Activated T-cell treated with anti-CD3 and anti-CD28 coated beads, Interleukin-2, amount 50 U/mL, for 4 hours (primary cell): ENCODE data around the gene CATSPERB. TPM values are rescaled to one million over a fixed set of nuclear protein-coding genes. Genes with fewer than 3 reads are reported as not detected.
"Not testable (repeated sequence)": the region's sequence is repeated elsewhere in the genome, so short reads cannot be mapped to it uniquely, and the experiment has no call there.

ENCODE experiments used
- ATAC-seq, 2 donors: fragments of 200-7000 bp; cut with Tn5 transposase; one replicate each; pipeline ENCODE4 v1.10.0; 2021
- DNase-seq: peaks from one replicate; pipeline ENCODE4 v3.0.0-alpha.2; 2020
- H3K27me3 Mint-ChIP-seq: one replicate; pipeline ENCODE4 v1.8.0; 2021; ENCODE audit warnings: low read depth, mixed read lengths
- H3K36me3 Mint-ChIP-seq: one replicate; pipeline ENCODE4 v1.8.0; 2022; ENCODE audit warnings: mixed read lengths; ENCODE audit not compliant: insufficient read depth
- H3K4me1 Mint-ChIP-seq: one replicate; pipeline ENCODE4 v1.8.0; 2021; ENCODE audit warnings: low read depth, mixed read lengths
- H3K4me3 Mint-ChIP-seq: one replicate; pipeline ENCODE4 v1.8.0; 2021; ENCODE audit warnings: mild to moderate bottlenecking, moderate library complexity, mixed read lengths
- H3K9me3 Mint-ChIP-seq: one replicate; pipeline ENCODE4 v1.8.0; 2021; ENCODE audit warnings: mixed read lengths
- total RNA-seq, 3 donors: library from RNA; stranded (reverse); gene quantifications; one replicate each; pipeline ENCODE4 v1.2.1, GENCODE V29; 2021

The CATSPERB gene
- total RNA-seq, 3 donors from 2014 or later, result 0.05 to 0.21 (median 0.08) TPM

DNA sequence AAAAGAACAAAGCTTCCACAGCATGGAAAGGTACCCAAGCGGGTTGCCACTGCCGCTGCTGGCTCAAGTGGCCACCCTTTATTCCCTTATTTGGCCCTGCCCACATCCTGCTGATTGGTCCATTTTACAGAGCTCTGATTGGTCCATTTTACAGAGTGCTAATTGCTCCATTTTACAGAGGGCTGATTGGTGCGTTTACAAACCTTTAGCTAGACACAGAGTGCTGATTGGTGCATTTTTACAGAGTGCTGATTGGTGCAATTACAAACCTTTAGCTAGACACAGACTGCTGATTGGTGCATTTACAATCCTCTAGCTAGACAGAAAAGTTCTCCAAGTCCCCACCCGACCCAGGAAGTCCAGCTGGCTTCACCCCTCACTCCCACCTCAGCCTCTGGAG is 164.1 kb downstream of the CATSPERB start:
- H3K36me3 Mint-ChIP-seq, H3K4me1 Mint-ChIP-seq, H3K27me3 Mint-ChIP-seq, H3K4me3 Mint-ChIP-seq, H3K9me3 Mint-ChIP-seq, DNase-seq, ATAC-seq: not testable (repeated sequence)

DNA sequence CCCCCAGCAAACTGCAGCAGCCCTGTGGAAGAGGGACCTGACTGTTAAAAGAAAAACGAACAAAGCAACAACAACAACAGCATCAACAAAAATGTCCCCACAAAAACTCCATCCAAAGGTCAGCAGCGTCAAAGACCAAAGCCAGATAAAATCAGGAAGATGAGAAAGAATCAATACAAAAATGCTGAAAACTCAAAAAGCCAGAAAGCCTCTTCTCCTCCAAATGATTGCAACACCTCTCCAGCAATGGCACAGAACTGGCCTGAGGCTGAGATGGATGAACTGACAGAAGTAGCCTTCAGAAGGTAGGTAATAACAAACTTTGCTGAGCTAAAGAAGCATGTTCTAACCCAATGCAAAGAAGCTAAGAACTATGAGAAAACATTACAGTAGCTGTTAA is 176.4 kb downstream of the CATSPERB start:
- no peak overlapping the region for H3K4me3 Mint-ChIP-seq
- H3K4me1 Mint-ChIP-seq, result no peaks in the 10 kb centered on the region
- no peaks in the 10 kb centered on the region for H3K36me3 Mint-ChIP-seq
- peaks cover 12% of the 10 kb centered on the region for H3K27me3 Mint-ChIP-seq
- peaks cover 9% of the 10 kb centered on the region for H3K9me3 Mint-ChIP-seq
- ATAC-seq (no peak), DNase-seq (no peak)

DNA sequence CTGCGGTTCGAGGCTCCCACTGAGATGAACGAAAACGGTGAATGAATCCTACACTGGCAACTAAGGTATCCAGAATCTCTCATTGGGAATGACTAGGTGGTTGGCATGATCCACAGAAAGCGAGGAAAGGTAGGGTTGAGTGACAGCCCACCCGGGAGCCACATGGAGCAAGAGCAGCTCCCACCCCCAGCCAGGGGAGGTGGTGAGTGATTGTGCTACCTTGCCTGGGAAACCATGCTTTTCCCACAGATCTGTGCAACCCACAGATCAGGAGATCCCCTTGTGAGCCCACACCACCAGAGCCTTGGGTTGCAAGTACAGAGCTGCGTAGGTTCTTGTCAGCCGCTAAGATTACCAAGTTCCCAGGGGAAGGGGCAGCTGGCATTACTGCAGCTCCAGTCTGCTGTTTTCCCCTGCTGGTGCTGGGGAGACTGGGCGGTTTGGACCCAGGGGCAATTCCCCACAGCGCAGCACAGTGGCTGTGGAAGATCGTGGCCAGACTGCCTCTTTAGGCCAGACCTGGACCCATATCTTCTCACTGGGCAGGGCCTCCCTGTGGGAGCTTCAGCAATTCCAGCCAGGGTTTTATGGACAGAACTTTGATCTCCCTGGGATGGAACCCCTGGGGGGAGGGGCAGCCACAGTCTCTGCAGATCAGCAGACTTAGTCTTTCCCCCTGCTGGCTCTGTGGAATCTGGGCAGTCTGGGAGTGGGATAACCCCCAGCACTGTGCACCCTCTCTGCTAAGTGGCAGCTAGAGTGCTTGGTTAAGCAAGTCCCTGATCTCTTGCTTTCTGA is 177.2 kb downstream of the CATSPERB start:
- ATAC-seq (no peak), DNase-seq (no peak)
- H3K27me3 Mint-ChIP-seq, result peaks cover 12% of the 10 kb centered on the region
- H3K4me1 Mint-ChIP-seq, result no peaks in the 10 kb centered on the region
- H3K36me3 Mint-ChIP-seq, result no peaks in the 10 kb centered on the region
- H3K4me3 Mint-ChIP-seq, result no peak overlapping the region
- H3K9me3 Mint-ChIP-seq, result peaks cover 9% of the 10 kb centered on the region

DNA sequence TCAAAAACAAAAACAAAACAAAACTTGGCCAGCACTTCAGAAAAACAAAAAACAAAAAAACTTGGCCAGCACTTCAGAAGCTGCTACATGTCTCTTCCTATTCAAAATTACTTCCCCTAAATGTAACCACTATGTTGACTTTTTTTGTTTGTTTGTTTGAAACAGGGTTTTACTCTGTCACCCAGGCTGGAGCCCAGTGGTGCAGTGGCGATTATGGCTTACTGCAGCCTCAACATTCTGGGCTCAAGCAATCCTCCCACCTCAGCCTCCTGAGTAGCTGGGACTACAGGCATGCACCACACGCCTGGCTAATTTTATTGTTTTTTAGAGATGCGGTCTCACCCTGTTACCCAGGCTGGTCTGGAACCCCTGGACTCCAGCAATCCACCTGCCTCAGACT is 183.8 kb downstream of the CATSPERB start:
- ATAC-seq (no peak), DNase-seq (no peak)
- Mint-ChIP-seq H3K36me3 (no peaks in the 10 kb centered on the region), H3K9me3 (no peaks in the 10 kb centered on the region), H3K4me3 (no peak overlapping the region), H3K4me1 (no peaks in the 10 kb centered on the region), H3K27me3 (peaks cover 1% of the 10 kb centered on the region)

DNA sequence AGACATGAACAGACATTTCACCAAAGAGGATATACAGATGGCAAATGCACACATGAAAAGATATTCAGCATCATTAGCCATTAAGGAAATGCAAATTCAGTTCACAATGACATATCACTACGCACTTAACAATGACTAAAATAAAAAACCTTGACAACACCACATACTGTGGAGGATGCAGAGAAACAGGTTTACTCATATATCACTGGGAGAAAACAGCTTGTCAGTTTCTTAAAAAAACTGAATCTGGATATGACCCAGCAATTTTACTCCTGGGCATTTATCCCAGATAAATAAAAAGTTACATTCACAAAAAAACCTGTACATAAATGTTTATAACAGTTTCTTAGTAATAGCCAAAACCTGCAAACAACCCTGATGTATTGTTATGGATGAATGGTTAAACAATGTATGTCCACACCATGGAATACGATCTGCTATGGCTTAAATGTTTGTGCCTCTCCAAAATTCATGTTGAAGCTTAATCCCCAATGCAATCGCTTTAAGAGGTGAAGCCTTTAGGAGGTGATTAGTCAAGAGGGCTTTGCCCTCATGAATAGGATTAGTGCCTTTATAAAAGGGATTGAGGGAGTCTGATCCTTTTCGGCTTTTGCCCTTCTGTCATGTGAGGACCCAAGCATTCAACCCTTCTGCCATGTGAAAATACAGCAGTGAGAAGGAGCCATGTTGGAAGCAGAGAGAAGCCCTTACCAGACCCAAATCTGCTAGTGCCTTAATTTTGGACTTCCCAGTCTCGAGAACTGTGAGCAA is 185.8 kb downstream of the CATSPERB start:
- peaks cover 2% of the 10 kb centered on the region for H3K36me3 Mint-ChIP-seq
- peaks cover 14% of the 10 kb centered on the region for H3K9me3 Mint-ChIP-seq
- ATAC-seq, result no peak
- no peak for DNase-seq
- no peaks in the 10 kb centered on the region for H3K4me1 Mint-ChIP-seq
- peaks cover 1% of the 10 kb centered on the region for H3K27me3 Mint-ChIP-seq
- no peak overlapping the region for H3K4me3 Mint-ChIP-seq

DNA sequence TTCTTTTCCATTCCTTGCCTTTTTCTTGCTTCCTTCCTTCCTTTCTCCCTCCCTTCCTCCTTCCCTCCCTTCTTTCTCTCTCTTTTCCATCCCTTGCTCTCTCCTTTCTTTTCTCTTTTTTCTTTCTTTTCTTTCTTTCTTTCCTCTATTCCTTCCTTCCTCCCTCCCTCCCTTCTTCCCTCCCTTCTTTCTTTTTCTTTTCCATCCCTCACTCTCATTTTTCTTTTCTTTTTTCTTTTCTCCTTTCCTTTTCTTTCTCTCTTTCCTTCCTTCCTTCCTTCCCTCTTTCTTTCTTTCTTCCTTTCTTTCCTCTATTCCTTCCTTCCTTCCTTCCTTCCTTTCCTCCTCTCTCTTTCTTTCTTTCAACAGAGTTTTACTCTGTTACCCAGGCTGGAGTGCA is 186.7 kb downstream of the CATSPERB start:
- no peak for ATAC-seq
- no peaks in the 10 kb centered on the region for H3K4me1 Mint-ChIP-seq

DNA sequence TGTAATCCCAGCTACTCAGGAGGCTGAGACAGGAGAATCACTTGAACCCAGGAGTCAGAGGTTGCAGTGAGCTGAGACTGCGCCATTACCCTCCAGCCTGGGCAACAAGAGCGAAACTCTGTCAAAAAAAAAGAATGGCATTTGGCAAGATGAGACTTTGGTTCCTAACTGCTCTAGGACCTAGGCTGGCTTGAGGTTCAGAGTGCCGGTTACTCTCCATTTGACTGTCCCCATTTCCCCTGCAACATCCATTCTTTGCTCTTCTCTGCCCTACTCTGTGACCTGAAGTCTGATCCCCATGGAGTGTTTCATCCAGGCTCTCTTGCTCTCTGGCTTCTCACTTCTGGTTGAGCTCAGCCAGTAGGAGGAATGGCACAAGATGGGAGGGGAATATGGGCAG is 195.6 kb downstream of the CATSPERB start:
- ATAC-seq, result no peak
- H3K4me3 Mint-ChIP-seq, result no peak overlapping the region
- H3K4me1 Mint-ChIP-seq, result no peaks in the 10 kb centered on the region
- no peak for DNase-seq
- peaks cover 20% of the 10 kb centered on the region for H3K9me3 Mint-ChIP-seq
- H3K36me3 Mint-ChIP-seq, result peaks cover 3% of the 10 kb centered on the region
- peaks cover 9% of the 10 kb centered on the region for H3K27me3 Mint-ChIP-seq

More for the DNA sequence above, 186.7 kb downstream of the CATSPERB start:
- DNase-seq, result no peak
- Mint-ChIP-seq H3K27me3 (peaks cover 3% of the 10 kb centered on the region), H3K4me3 (no peak overlapping the region), H3K36me3 (peaks cover 5% of the 10 kb centered on the region), H3K9me3 (peaks cover 21% of the 10 kb centered on the region)

DNA sequence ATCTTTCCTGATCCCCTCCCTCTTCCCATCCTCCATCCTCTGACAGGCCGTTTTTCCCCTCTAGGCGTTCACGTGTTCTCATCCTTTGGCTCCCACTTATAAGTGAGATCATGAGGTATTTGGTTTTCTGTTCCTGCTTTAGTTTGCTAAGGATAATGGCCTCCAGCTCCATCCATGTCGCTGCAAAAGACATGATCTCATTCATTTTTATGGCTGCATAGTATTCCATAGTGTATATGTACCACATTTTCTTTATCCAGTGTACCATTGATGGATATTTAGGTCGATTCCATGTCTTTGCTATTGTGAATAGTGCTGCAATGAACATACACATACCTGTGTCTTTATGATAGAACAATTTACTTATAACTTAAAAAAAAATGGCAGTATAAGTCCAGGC is 197.8 kb downstream of the CATSPERB start:
- not testable (repeated sequence) for H3K4me1 Mint-ChIP-seq, DNase-seq, H3K27me3 Mint-ChIP-seq, ATAC-seq, H3K9me3 Mint-ChIP-seq, H3K4me3 Mint-ChIP-seq, H3K36me3 Mint-ChIP-seq

DNA sequence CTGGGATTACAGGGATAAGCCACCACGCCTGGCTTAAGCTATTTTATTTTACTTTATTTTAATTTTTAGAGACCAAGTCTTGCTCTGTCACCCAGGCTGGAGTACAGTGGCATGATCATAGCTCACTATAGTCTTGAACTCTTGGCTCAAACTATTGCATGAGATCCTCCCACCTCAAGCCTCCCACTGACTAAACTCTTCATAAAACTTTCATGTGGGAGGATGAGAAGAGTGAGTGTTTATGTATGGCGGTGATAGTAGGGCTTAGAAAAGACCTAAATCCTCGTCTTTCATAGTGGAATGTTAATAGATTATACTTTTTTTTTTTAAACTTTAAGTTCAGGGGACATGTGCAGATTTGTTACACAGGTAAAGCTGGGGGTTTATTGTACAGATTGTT is 198.3 kb downstream of the CATSPERB start:
- Mint-ChIP-seq H3K27me3 (peaks cover 10% of the 10 kb centered on the region), H3K9me3 (peaks cover 4% of the 10 kb centered on the region), H3K36me3 (no peaks in the 10 kb centered on the region), H3K4me3 (no peak overlapping the region), H3K4me1 (no peaks in the 10 kb centered on the region)
- no peak for DNase-seq
- no peak for ATAC-seq

Other genes with a start within 250 kb of the CATSPERB start
- 100 to 1,000 TPM; 127 to 142 (median 141) TPM for gene PPP4R3A, start 221.8 kb downstream of the CATSPERB start, total RNA-seq
- gene TC2N, start 135.4 kb upstream of the CATSPERB start, total RNA-seq, result 10 to 100 TPM in 2 of 3 donors, 1 to 10 TPM in 1; 9.4 to 12.9 (median 10.7) TPM
- under 1 TPM; 0.37 to 0.83 (median 0.60) TPM for gene FBLN5, start 215.6 kb upstream of the CATSPERB start, total RNA-seq